BLaER1 (cell line): ENCODE measurements around the gene RGS14.

ENCODE experiments used
- H3K27ac ChIP-seq: shearing (Covaris generic); formaldehyde crosslinking; 2 replicates; pipeline ENCODE4 v1.8.1; 2022
- H3K27me3 ChIP-seq: shearing (Covaris generic); formaldehyde crosslinking; 2 replicates; pipeline ENCODE4 v1.8.1; 2022
- H3K36me3 ChIP-seq: shearing (Covaris generic); formaldehyde crosslinking; 2 replicates; pipeline ENCODE4 v1.8.1; 2022
- H3K4me1 ChIP-seq: shearing (Covaris generic); formaldehyde crosslinking; 2 replicates; pipeline ENCODE4 v1.8.1; 2022
- H3K4me2 ChIP-seq: shearing (Covaris generic); formaldehyde crosslinking; 2 replicates; pipeline ENCODE4 v1.8.1; 2022
- H3K4me3 ChIP-seq: shearing (Covaris generic); formaldehyde crosslinking; 2 replicates; pipeline ENCODE4 v1.8.1; 2022
- H3K9ac ChIP-seq: shearing (Covaris generic); formaldehyde crosslinking; 2 replicates; pipeline ENCODE4 v1.8.1; 2022
- H3K9me3 ChIP-seq: shearing (Covaris generic); formaldehyde crosslinking; 2 replicates; pipeline ENCODE4 v1.8.1; 2022
- H4K20me1 ChIP-seq: shearing (Covaris generic); formaldehyde crosslinking; 2 replicates; pipeline ENCODE4 v1.8.1; 2022
- Cebpa-rat ChIP-seq: shearing (Covaris generic); IDR thresholded peaks from 2 replicates; pipeline ENCODE4 v1.8.1; 2022

RGS14 gene

DNA sequence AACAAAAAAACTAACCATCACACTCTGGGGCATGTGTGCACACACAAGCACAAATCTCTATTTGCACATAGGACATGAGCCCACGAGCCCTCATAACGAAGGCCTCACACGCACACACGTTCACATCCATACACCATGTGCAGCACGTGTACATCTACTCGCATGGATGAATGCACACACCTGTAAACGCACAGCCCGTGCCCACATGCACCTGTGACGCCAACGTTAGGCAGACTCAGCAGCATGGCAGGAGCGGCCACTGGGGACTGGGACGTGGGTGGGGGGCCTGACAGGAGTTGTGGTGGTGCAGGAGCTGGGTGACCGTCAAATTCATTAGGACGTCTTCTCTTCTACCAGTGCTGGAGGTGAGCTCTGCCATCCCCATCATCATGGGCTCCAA lies 29.7 kb downstream of the RGS14 start:
- no peak overlapping the region for H3K4me3 ChIP-seq
- no peak overlapping the region for H3K9ac ChIP-seq
- H3K4me1 ChIP-seq: peaks cover 84% of the 10 kb centered on the region
- no peaks in the 10 kb centered on the region for H3K27me3 ChIP-seq
- H4K20me1 ChIP-seq: no peaks in the 10 kb centered on the region
- no peak for TF ChIP-seq Cebpa-rat
- H3K9me3 ChIP-seq: no peaks in the 10 kb centered on the region
- peak overlapping the region; percentile 76 for H3K4me2 ChIP-seq
- no peak overlapping the region for H3K27ac ChIP-seq
- no peaks in the 10 kb centered on the region for H3K36me3 ChIP-seq

DNA sequence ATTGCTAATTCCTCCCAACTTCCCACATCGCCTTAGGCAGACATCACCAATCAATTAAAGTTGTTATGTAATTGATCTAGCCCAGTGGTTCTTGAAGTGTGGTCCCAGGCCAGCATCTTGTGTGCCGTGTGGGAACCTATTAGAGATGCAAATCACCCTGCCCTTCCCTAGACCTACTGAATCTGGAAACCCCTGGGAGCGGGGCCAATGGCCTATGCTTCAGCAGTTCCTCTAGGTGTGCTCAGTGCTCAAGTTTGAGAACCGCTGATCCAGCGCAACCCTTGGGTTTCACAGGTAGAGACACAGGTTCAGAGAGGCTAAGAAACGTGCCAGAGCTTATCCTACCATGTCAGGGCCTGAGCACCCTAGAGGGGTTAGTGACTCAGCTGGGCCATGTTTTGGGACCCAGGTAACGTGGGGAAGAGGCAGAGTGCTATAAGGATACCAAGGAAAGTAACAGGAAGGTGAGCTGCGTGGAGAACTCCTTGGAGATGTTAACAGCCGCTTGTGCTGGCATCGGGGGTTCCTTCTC lies 30.9 kb downstream of the RGS14 start:
- H3K4me2 ChIP-seq: peak overlapping the region; percentile 76
- no peak overlapping the region for H3K4me3 ChIP-seq
- peak overlapping the region; percentile 67 for H3K27ac ChIP-seq

DNA sequence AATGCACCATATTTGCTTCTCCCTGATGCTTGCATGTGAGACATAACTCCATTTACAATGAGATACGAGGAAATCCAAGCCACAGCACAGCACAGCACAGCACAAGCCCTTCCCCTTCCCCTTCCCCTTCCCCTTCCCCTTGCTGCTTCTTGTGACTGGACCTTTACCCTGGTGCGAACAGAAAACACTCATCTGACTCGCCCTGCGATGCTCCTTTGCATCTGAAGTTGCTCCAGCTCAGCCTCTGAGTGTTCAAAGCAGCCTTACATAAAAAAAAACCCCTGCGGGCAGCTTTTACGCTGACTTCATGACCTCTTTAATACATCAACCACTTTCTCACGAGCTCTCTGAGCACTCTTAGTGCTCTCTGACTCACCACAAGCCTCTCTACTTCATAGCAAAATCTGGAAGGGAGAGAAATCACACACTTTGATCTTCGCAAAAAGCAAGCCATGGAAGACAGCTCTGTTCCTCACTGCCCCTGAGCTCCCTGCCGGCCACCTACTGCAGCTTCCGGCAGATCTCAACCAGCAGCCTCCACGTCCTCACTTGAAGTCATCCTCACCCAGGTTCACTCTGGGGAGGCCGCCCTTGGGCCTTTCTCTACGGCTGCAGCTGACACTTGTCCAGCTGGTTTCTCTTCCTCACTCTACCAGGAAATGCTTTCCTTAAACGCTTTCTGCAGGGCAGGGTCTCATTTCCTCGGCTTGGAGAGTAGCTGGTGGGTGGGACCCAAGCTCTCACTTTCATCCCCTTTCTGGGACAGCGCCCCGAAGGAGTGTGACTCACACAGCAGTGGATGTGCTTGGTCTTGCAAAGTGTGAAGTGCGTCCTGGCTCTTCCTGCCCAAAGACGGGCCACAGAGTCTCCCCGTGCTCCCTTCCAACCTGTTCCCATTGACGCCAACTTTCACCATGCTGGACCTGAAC lies 31.8 kb downstream of the RGS14 start:
- Histone ChIP-seq H3K4me1 (peaks cover 94% of the 10 kb centered on the region), H3K27me3 (no peaks in the 10 kb centered on the region), H3K4me3 (no peak overlapping the region), H4K20me1 (no peaks in the 10 kb centered on the region), H3K9ac (peak overlapping the region; percentile 52), H3K4me2 (peak overlapping the region; percentile 76), H3K27ac (peak overlapping the region; percentile 67), H3K9me3 (no peaks in the 10 kb centered on the region), H3K36me3 (no peaks in the 10 kb centered on the region)
- TF ChIP-seq Cebpa-rat: no peak

More for the DNA sequence above, 30.9 kb downstream of the RGS14 start:
- no peak for TF ChIP-seq Cebpa-rat
- Histone ChIP-seq H3K36me3 (no peaks in the 10 kb centered on the region), H3K4me1 (peaks cover 87% of the 10 kb centered on the region), H3K27me3 (no peaks in the 10 kb centered on the region), H4K20me1 (no peaks in the 10 kb centered on the region), H3K9ac (no peak overlapping the region), H3K9me3 (no peaks in the 10 kb centered on the region)

DNA sequence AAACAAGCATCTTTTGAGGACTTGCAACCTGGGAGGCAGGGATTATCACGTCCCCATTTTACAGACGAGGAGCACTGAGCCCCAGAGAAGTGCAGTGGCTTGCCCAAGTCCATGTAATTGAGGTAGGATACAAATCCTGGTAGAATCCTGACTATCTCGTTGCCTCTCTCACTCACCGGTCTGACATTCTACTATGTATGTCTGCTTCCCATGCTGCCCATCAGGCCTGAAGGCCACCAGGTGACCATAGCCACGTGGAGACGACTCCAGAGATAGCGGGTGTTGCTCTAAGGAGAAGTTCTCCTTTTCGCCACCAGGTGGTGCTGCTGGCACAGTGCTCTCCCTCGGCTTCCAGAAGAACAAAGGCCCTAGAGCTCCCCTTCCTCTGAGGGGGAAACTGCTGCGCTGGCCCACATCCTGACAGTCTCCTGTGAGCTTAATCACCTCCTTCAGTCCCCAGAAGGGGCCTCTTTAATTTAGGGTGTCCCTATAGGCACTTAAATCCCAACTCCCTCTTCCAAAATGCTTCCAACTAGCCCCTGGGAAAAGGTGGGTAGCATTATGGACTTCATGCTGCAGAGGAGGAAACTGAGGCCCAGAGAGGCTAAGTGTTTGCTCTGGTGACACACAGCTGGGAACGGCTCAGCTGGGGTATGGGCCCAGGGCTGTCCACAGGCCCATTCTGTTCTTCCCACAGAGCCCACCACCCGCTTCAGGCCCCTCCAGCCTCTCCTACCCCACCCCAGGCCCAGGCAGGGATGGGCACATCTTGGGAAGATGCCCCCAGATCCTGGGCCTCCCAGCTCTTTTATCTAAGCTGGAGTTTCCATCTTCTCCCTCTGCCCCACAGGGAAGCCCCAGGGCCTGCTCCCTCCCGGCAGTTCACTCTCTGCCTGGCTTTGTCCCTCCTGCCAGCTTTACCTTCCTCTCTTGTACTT lies 32.9 kb downstream of the RGS14 start:
- H3K36me3 ChIP-seq: no peaks in the 10 kb centered on the region
- H3K27me3 ChIP-seq: no peaks in the 10 kb centered on the region
- no peak overlapping the region for H3K4me3 ChIP-seq
- H4K20me1 ChIP-seq: no peaks in the 10 kb centered on the region
- no peaks in the 10 kb centered on the region for H3K9me3 ChIP-seq
- H3K4me1 ChIP-seq: peaks cover 86% of the 10 kb centered on the region
- TF ChIP-seq Cebpa-rat: no peak
- peak overlapping the region; percentile 76 for H3K4me2 ChIP-seq
- H3K27ac ChIP-seq: peak overlapping the region; percentile 80
- H3K9ac ChIP-seq: peak overlapping the region; percentile 60

DNA sequence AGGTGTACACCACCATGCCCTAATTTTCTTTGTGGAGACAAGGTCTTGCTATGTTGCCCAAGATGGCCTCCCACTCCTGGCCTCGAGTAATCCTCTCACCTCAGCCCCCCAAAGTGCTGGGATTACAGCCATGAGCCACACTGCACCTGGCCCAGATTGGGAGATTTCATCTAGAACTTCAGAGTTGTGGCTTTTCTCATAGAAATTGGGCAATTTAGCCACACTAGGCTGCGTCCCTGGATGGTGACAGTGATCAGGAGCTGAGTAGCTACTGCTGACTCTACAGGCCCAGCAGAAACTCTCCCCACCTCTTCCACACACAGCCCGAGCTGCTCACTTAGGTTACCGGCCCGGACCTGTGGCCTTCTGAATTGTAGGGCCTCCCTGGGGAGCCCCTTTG lies 35.0 kb downstream of the RGS14 start:
- Histone ChIP-seq H3K4me1 (peaks cover 65% of the 10 kb centered on the region), H3K9ac (peak overlapping the region; percentile 47; the same call in 1 of the 2 replicates), H3K4me2 (peak overlapping the region; percentile 75), H3K9me3 (no peaks in the 10 kb centered on the region), H3K27ac (peak overlapping the region; percentile 64), H4K20me1 (no peaks in the 10 kb centered on the region), H3K4me3 (no peak overlapping the region), H3K36me3 (no peaks in the 10 kb centered on the region), H3K27me3 (no peaks in the 10 kb centered on the region)
- TF ChIP-seq Cebpa-rat: no peak

DNA sequence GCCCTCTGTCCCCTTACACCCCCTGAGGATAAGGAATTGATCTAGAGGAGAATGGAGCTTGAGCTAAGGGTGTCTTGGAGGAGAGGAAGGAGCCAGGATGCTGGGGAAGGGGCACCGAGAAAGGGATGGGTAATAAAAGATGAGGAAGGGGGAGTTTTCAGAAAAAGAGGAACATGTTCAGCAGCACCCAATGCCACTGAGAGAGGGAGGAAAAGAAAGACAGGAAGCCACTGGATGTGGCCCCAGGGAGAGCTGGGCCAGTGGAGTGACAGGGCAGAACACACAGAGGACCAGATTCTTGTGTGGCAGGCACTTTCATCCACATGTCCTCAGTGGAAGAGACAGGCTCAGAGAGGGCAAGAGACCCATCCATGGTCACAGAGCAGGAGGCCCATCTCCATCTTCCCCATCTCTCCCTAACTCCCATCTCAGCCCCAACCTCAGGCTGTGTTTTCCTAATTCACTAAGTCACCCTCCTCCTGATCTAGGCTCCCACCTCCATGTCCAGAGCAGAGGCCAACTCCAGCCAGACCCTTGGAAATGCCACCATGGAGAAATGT lies 35.6 kb downstream of the RGS14 start:
- H3K36me3 ChIP-seq: no peaks in the 10 kb centered on the region
- peak overlapping the region; percentile 64 for H3K27ac ChIP-seq
- no peaks in the 10 kb centered on the region for H3K27me3 ChIP-seq
- H3K4me1 ChIP-seq: peaks cover 60% of the 10 kb centered on the region
- no peak overlapping the region for H3K4me3 ChIP-seq
- peak overlapping the region; percentile 75 for H3K4me2 ChIP-seq
- peak overlapping the region; percentile 47; the same call in 1 of the 2 replicates for H3K9ac ChIP-seq
- no peaks in the 10 kb centered on the region for H4K20me1 ChIP-seq
- TF ChIP-seq Cebpa-rat: no peak
- no peaks in the 10 kb centered on the region for H3K9me3 ChIP-seq

DNA sequence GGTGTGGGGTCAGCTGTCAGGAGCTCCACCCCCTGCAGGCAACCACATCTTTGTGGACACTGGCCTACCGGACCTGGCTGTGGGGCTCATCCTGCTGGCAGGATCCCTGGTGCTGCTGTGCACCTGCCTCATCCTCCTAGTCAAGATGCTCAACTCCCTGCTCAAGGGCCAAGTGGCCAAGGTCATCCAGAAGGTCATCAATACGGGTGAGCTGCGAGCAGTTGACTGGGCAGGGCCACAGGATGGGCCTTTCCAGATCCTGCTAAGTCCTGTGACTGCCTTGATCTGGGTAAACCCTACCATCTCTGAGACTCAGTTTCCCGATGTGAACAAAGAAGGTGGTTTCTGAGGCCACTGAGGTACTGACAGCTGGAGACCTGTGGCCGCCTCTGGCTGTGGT lies 36.3 kb downstream of the RGS14 start:
- Histone ChIP-seq H3K4me1 (peaks cover 53% of the 10 kb centered on the region), H3K9ac (no peak overlapping the region), H3K27ac (peak overlapping the region; percentile 64; the same call in 1 of the 2 replicates), H3K9me3 (no peaks in the 10 kb centered on the region), H3K36me3 (no peaks in the 10 kb centered on the region), H3K4me3 (no peak overlapping the region), H4K20me1 (no peaks in the 10 kb centered on the region), H3K4me2 (peak overlapping the region; percentile 75), H3K27me3 (no peaks in the 10 kb centered on the region)
- TF ChIP-seq Cebpa-rat: no peak

DNA sequence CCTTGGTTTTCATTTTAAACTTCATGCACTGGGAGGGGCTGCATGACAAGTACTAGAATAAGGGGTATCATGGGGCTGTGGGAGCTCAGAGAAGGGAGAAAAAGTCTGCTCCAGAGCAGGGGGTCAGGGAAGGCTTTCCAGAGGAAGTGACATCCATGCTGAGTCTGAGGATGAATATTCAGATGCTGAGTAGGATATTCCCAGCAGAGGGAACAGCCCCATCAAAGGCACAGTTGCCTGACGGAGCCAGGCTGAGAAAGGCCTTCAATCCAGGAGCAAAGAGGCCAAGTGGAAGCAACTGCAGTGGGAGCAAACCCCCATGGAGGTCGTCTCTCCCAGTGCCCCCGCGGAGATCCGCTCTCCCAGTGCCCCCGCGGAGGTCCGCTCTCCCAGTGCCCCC lies 38.4 kb downstream of the RGS14 start:
- Histone ChIP-seq H3K27me3 (peaks cover 7% of the 10 kb centered on the region; the same call in 1 of the 2 replicates), H3K9me3 (no peaks in the 10 kb centered on the region), H3K36me3 (no peaks in the 10 kb centered on the region), H3K4me1 (peaks cover 42% of the 10 kb centered on the region), H3K4me3 (no peak overlapping the region), H3K27ac (no peak overlapping the region), H3K9ac (no peak overlapping the region), H4K20me1 (no peaks in the 10 kb centered on the region), H3K4me2 (no peak overlapping the region)
- TF ChIP-seq Cebpa-rat: no peak

DNA sequence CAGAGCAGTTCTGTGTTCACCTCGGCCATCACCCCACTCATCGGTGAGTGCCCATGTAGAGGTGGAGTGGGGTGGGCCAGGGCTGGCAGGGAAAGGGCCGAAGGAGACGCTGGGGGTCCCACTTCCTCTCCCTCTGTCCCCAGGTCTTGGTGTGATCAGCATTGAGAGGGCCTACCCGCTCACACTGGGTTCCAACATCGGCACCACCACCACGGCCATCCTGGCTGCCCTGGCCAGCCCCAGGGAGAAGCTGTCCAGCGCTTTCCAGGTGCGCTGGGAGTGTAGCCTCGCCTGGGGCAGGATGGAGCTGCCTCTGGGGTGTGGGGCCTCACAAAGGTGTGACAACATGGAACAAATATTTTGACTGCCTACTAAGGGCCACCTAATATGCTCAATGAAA lies 39.1 kb downstream of the RGS14 start:
- Histone ChIP-seq H3K4me1 (peaks cover 42% of the 10 kb centered on the region), H3K4me3 (no peak overlapping the region), H3K9ac (no peak overlapping the region), H3K27me3 (peaks cover 15% of the 10 kb centered on the region), H3K9me3 (no peaks in the 10 kb centered on the region), H4K20me1 (no peaks in the 10 kb centered on the region), H3K27ac (no peak overlapping the region), H3K36me3 (no peaks in the 10 kb centered on the region), H3K4me2 (no peak overlapping the region)
- TF ChIP-seq Cebpa-rat: no peak
